Activated T-helper 2 cell treated with anti-CD3 and anti-CD28 coated beads, Interferon-gamma antibody, Interleukin-2, Interleukin-4, amounts not matched to agents 10 μg/mL and 5 μg/mL and 100 μg/mL, durations not matched to agents 14 hours and 24 hours and 36 hours (primary cell): Measurements from ENCODE around the gene CACFD1. TPM values are rescaled to one million over a fixed set of nuclear protein-coding genes. Genes with fewer than 3 reads are reported as not detected.
A peak's percentile ranks its signal among the peaks of the same experiment; 100 is the strongest.

Experiments
- DNase-seq: peaks from one replicate; pipeline ENCODE4 v3.0.0; 2021; ENCODE audit warnings: low spot score
- H3K27ac Mint-ChIP-seq: one replicate; pipeline ENCODE4 v1.8.0; 2021; ENCODE audit warnings: mixed read lengths
- H3K27me3 Mint-ChIP-seq: one replicate; pipeline ENCODE4 v1.8.0; 2021; ENCODE audit warnings: low read depth, mixed read lengths
- H3K36me3 Mint-ChIP-seq: one replicate; pipeline ENCODE4 v1.8.0; 2021; ENCODE audit warnings: low read depth, mixed read lengths
- H3K4me1 Mint-ChIP-seq: one replicate; pipeline ENCODE4 v1.8.0; 2021; ENCODE audit warnings: low read depth, mixed read lengths
- H3K4me3 Mint-ChIP-seq: one replicate; pipeline ENCODE4 v1.8.0; 2021; ENCODE audit warnings: low read depth, mild to moderate bottlenecking, moderate library complexity, mixed read lengths
- H3K9me3 Mint-ChIP-seq: one replicate; pipeline ENCODE4 v1.8.0; 2021; ENCODE audit warnings: mixed read lengths
- intact Hi-C: fragments of 100-400 bp; cut with micrococcal nuclease; formaldehyde crosslinking; loops from one replicate; pipeline ENCODE4 v1.15.1; 2023
- total RNA-seq: library from RNA; stranded (reverse); gene quantifications from 2 replicates; pipeline ENCODE4 v1.2.3, GENCODE V29; 2022

Gene CACFD1
- total RNA-seq, 1 donor from 2014 or later: 0.46 TPM

GRCh38 chr9:133484671-133485437 lies 25.1 kb downstream of the CACFD1 start:
- no peak for DNase-seq
- H3K4me1 Mint-ChIP-seq: peaks cover 3% of the 10 kb centered on the region
- intact Hi-C loops: loop anchor here (5.0 kb wide), 1 partner anchor 128 kb away; the partner anchor contains the start of genes SURF1 and SURF2
- no peaks in the 10 kb centered on the region for H3K9me3 Mint-ChIP-seq
- no peaks in the 10 kb centered on the region for H3K36me3 Mint-ChIP-seq
- H3K4me3 Mint-ChIP-seq: no peak overlapping the region
- H3K27me3 Mint-ChIP-seq: peaks cover 8% of the 10 kb centered on the region
- no peak overlapping the region for H3K27ac Mint-ChIP-seq

GRCh38 chr9:133485531-133486260 lies 25.9 kb downstream of the CACFD1 start:
- Mint-ChIP-seq H3K27me3 (peaks cover 5% of the 10 kb centered on the region), H3K4me1 (peaks cover 2% of the 10 kb centered on the region), H3K36me3 (no peaks in the 10 kb centered on the region), H3K4me3 (peak overlapping the region; percentile 21), H3K9me3 (no peaks in the 10 kb centered on the region), H3K27ac (no peak overlapping the region)
- no peak for DNase-seq
- intact Hi-C loops: loop anchor here (1.0 to 5.0 kb wide), 3 partner anchors 78 to 299 kb away; partner anchors contain the start of genes SURF1 and SURF2

- Mint-ChIP-seq H3K27ac (no peak overlapping the region), H3K4me3 (no peak overlapping the region), H3K4me1 (peaks cover 2% of the 10 kb centered on the region), H3K27me3 (peaks cover 2% of the 10 kb centered on the region), H3K9me3 (no peaks in the 10 kb centered on the region), H3K36me3 (no peaks in the 10 kb centered on the region)
- intact Hi-C loops: loop anchor here (5.0 kb wide), 1 partner anchor 130 kb away; the partner anchor contains the start of genes SURF1 and SURF2
- no peak for DNase-seq
Measured at GRCh38 chr9:133487331-133487725, 27.6 kb downstream of the CACFD1 start.

GRCh38 chr9:133488686-133489252 lies 29.0 kb downstream of the CACFD1 start:
- peaks cover 2% of the 10 kb centered on the region for H3K4me1 Mint-ChIP-seq
- H3K4me3 Mint-ChIP-seq: no peak overlapping the region
- H3K27me3 Mint-ChIP-seq: no peaks in the 10 kb centered on the region
- no peaks in the 10 kb centered on the region for H3K36me3 Mint-ChIP-seq
- H3K27ac Mint-ChIP-seq: no peak overlapping the region
- H3K9me3 Mint-ChIP-seq: no peaks in the 10 kb centered on the region
- DNase-seq: no peak
- intact Hi-C loops: loop anchor here (5.0 kb wide), 1 partner anchor 131 kb away; the partner anchor contains the start of genes SURF1 and SURF2

- peaks cover 2% of the 10 kb centered on the region for H3K4me1 Mint-ChIP-seq
- H3K4me3 Mint-ChIP-seq: no peak overlapping the region
- H3K9me3 Mint-ChIP-seq: no peaks in the 10 kb centered on the region
- no peaks in the 10 kb centered on the region for H3K27me3 Mint-ChIP-seq
- DNase-seq: no peak
- no peaks in the 10 kb centered on the region for H3K36me3 Mint-ChIP-seq
- H3K27ac Mint-ChIP-seq: no peak overlapping the region
- intact Hi-C loops: loop anchor here (5.0 kb wide), 1 partner anchor 132 kb away; the partner anchor contains the start of genes SURF1 and SURF2
Measured at GRCh38 chr9:133489253-133490190, 29.7 kb downstream of the CACFD1 start.

GRCh38 chr9:133490201-133490681 lies 30.5 kb downstream of the CACFD1 start:
- Mint-ChIP-seq H3K27me3 (no peaks in the 10 kb centered on the region), H3K9me3 (no peaks in the 10 kb centered on the region), H3K4me1 (peaks cover 2% of the 10 kb centered on the region), H3K4me3 (no peak overlapping the region), H3K27ac (no peak overlapping the region), H3K36me3 (no peaks in the 10 kb centered on the region)
- no peak for DNase-seq
- intact Hi-C loops: no loop called here

GRCh38 chr9:133490865-133491655 lies 31.3 kb downstream of the CACFD1 start:
- no peak for DNase-seq
- H3K9me3 Mint-ChIP-seq: no peaks in the 10 kb centered on the region
- no peaks in the 10 kb centered on the region for H3K27me3 Mint-ChIP-seq
- intact Hi-C loops: no loop called here
- H3K4me1 Mint-ChIP-seq: peaks cover under 1% of the 10 kb centered on the region
- H3K36me3 Mint-ChIP-seq: no peaks in the 10 kb centered on the region
- H3K27ac Mint-ChIP-seq: no peak overlapping the region
- no peak overlapping the region for H3K4me3 Mint-ChIP-seq

- H3K9me3 Mint-ChIP-seq: no peaks in the 10 kb centered on the region
- no peak overlapping the region for H3K27ac Mint-ChIP-seq
- no peak for DNase-seq
- no peak overlapping the region for H3K4me3 Mint-ChIP-seq
- no peaks in the 10 kb centered on the region for H3K36me3 Mint-ChIP-seq
- intact Hi-C loops: no loop called here
- no peaks in the 10 kb centered on the region for H3K27me3 Mint-ChIP-seq
- no peaks in the 10 kb centered on the region for H3K4me1 Mint-ChIP-seq
Measured at GRCh38 chr9:133491656-133491925, 31.8 kb downstream of the CACFD1 start.

GRCh38 chr9:133492061-133493021 lies 32.6 kb downstream of the CACFD1 start:
- H3K27ac Mint-ChIP-seq: no peak overlapping the region
- H3K27me3 Mint-ChIP-seq: no peaks in the 10 kb centered on the region
- H3K36me3 Mint-ChIP-seq: no peaks in the 10 kb centered on the region
- H3K4me1 Mint-ChIP-seq: no peaks in the 10 kb centered on the region
- intact Hi-C loops: no loop called here
- no peak for DNase-seq
- H3K4me3 Mint-ChIP-seq: no peak overlapping the region
- no peaks in the 10 kb centered on the region for H3K9me3 Mint-ChIP-seq

GRCh38 chr9:133493428-133493827 lies 33.6 kb downstream of the CACFD1 start:
- H3K27me3 Mint-ChIP-seq: no peaks in the 10 kb centered on the region
- H3K27ac Mint-ChIP-seq: no peak overlapping the region
- no peaks in the 10 kb centered on the region for H3K4me1 Mint-ChIP-seq
- H3K4me3 Mint-ChIP-seq: no peak overlapping the region
- DNase-seq: no peak
- no peaks in the 10 kb centered on the region for H3K9me3 Mint-ChIP-seq
- H3K36me3 Mint-ChIP-seq: no peaks in the 10 kb centered on the region
- intact Hi-C loops: no loop called here
